Measurements from ENCODE around the gene ZBTB46.

Gene ZBTB46

DNA sequence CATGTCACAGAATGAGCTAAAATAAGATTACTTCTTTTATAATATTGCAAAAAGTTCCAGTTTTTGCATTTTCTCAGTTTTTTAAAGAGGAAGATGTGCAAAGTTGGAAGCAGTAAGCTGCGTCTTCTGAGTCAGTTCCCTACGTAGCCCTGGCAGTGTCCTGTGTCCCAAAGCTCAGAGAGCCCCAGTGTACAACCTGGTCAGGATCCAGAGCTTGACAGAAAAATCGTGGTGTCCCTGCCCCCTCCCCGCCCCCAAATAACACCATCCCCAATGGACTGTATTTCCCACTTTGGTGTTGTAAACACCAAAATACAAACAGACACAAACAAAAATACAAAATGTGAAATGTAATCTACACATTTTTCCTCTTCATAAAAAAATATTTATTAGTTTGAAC lies 86.9 kb downstream of the ZBTB46 start:
- DNase-seq, result no peak

DNA sequence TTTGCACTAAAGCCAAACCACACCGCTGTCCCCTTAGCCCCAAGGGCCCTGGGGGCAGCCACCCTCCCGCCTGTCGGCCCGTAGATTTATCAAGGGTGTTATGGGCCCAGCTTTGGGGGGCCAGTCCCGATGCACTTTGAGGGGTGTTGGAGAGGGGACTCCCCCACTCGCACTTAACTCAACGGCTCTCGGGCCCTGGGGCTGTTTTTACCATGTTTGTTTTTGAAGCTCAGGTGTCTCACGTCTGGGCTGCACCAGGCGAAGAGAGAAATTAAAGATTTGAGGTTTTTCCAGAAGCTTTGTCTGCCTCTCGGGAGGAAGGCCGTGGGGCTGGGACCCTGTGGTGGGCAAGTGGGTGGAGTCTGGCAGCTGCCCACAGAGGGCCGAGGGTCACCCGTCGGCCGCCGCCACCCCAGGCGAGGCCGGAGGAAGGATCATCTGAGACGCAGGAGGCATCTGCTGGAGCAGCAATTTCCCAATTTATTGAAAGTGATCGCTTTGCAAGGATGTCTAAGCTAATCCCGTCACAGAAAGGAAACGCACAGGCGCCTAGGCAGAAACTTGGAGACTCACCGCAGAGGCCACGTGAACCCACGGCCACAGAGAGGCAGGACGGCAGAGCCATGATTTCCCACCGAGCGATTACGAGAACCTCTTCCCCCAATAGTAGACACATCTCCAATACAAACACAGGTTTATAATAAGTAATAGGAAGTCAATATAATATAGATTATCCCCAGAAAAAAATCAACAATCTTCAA lies 87.7 kb downstream of the ZBTB46 start:
- no peak for DNase-seq

GRCh38 chr20:63742381-63743024 lies 88.6 kb downstream of the ZBTB46 start:
- no peak for DNase-seq

- DNase-seq, result no peak
These were observed 89.2 kb downstream of the ZBTB46 start for GRCh38 chr20:63741676-63742380.

GRCh38 chr20:63741354-63741675 lies 89.7 kb downstream of the ZBTB46 start:
- DNase-seq, result no peak

DNA sequence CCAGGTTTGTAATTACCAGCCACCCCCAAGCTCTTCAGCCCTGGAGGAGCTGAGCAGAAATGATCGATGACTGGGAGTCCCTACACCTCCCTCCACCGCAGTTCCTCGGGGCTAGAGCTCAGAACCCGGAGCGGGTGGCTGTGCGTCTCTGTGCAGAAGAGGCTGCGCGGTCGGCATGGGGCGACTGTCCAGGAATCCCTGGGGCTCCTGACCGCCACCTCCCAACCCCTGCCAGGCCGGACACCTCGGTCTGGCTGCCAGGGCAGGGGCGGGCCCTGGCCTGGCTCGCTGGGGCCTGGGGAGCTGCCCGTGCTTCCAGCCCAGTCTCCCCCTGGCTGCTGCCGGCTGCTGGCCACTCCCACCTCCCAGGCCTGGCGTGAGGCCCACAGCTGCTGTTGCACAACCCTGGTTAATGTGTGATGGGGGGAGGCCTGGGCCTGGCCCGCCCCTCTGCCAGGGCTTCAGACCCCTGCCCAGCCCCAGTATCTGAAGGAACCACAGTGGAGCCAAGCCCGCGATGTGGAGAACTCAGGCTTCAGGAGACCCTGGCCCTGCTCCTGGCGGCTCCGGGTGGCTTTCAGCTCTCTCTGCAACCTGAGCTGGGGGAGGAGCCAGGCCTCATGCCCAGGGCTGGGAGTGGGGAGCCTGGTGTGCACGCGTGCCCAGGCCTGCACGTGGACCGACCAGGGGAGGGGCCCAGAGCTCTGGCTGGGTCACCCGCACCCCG lies 90.3 kb downstream of the ZBTB46 start:
- no peak for DNase-seq

GRCh38 chr20:63740070-63740626 lies 90.9 kb downstream of the ZBTB46 start:
- DNase-seq, result peak; percentile 51

DNA sequence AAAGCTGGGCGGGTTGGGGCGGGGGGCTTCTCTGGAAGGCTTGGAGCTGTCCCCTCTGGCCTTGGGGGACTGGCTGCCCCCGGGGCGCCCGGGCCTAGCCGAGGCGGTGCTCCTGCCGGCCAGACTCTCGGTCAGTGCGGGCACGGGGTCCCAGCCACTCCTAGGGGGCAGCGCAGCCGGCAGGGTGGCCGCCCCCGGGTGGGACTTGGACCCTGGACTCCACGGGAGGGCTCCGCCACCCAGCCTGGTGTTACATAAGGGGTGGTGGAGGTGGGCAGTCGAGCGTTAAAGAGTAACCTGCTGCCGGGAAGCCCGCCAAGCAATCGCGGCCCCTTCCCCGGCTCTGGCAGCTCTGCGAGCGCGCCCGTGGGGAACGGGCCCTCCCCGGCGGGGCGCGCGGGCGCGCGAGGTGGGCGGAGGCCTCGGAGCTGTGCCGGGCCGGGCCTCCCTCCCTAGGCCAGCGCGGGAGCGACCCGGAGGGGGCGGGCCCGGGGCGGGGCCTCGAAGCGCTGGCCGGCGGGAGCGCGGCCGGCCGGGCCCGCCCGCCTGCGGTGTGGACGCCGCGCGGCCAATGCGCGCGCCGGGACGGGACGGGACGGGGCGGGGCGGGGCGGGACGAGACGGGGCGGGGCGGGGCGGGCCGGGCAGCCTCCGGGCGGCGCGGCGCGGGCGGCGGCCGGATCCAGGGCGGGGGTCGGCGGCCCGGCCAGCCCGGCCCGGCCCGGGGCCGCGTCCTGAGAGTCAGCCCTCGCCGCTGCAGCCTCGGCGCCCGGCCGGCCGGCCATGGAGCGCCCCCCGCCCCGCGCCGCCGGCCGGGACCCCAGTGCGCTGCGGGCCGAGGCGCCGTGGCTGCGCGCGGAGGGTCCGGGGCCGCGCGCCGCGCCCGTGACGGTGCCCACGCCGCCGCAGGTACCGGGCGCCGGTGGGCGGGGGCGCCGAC lies 91.7 kb downstream of the ZBTB46 start, which contains the start of gene SLC2A4RG:
Gene SLC2A4RG (plus strand): TSS at position 647 of the 940 bp plus-strand sequence. CDS start 137 bp downstream, at position 784.
- peak; percentile 64 for DNase-seq

GRCh38 chr20:63738687-63739129 lies 92.4 kb downstream of the ZBTB46 start:
- no peak for DNase-seq

- DNase-seq, result no peak
These were observed 92.9 kb downstream of the ZBTB46 start for GRCh38 chr20:63737945-63738686.

GRCh38 chr20:63737695-63737944 lies 93.4 kb downstream of the ZBTB46 start:
- DNase-seq, result no peak

DNA sequence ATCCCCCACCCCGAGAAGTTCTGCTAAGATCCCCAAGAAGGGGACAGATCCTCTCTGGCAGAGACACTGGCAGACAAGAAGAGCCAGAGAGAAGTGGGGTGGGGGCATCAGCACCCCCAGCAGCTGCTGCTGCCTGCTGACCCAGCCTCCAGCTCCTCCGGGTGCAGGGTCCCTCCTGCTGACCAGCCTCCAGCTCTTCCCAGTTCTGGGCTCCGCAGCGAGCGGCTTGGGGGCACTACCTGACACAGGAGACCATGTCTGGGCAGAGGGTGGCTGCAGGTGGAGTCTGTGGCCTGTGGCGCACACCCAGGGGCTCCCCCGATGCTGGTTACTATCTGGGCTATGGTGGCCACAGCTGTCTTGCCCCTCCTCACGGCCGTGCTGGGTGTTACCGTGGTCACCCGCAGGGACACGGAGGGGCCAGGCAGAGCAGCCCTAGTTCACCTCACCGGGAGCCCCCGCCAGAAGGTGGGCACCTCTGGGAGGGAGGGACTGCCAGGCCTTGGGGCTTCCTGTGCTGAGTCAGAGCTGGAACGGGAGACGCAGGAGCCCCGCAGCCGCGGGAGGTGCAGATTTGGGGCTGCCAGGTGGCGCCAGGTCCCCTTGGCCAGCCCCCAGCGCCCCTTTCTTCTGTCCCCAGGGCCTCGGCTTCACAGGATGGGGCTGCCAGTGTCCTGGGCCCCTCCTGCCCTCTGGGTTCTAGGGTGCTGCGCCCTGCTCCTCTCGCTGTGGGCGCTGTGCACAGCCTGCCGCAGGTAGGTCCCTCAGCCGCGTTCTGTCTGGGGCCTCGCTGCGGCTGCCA lies 94.0 kb downstream of the ZBTB46 start:
- DNase-seq, result peak; percentile 64

DNA sequence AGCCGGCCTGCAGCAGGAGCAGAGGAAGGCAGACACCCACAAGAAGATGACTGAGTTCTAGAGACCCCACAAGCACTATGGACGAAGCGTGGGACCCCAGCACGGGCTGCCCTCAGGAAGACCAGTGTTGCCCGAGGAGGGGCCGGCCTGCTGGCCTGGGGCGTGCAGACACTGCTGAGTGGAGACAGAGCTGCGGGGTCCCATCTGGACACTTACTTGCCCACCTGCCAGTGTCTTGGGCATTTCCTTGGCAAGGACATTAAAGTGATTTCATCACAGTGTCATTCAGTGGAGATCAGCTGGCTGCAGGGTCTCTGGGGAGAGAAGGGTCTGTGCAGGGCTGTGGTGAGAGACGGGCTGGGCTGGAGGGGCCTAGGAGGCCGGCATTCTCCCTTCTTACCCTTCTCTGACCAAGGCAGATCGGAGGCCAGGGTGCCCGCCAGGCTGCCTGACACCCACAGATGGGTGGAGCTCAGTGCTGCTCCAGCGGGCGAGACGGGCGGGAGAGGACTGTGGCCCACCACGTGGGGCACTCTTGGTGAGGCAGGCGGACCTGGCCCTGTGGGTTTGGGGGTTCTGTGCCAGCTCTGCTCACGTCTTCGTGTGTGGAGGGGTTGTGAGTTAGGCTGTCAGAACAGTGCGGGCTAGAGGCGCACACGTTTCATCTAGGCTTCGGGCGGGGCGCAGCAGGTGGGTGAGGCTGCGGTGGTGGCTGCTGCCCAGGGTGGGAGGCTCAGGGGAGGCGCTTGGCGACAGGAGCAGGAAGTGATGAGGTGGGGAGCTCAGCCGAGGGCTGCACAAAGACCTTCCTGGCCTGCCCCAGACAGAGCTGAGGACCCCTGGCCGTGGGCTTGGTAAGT lies 95.0 kb downstream of the ZBTB46 start, which contains the start of gene LIME1:
Gene LIME1 (plus strand): TSS at position 806 of the 860 bp plus-strand sequence. CDS start 886 bp downstream, outside the sequence.
- DNase-seq, result peak; percentile 60

- DNase-seq, result no peak
These were observed 95.9 kb downstream of the ZBTB46 start for GRCh38 chr20:63734946-63735858.

- no peak for DNase-seq
These were observed 96.7 kb downstream of the ZBTB46 start for GRCh38 chr20:63734111-63734945.

DNA sequence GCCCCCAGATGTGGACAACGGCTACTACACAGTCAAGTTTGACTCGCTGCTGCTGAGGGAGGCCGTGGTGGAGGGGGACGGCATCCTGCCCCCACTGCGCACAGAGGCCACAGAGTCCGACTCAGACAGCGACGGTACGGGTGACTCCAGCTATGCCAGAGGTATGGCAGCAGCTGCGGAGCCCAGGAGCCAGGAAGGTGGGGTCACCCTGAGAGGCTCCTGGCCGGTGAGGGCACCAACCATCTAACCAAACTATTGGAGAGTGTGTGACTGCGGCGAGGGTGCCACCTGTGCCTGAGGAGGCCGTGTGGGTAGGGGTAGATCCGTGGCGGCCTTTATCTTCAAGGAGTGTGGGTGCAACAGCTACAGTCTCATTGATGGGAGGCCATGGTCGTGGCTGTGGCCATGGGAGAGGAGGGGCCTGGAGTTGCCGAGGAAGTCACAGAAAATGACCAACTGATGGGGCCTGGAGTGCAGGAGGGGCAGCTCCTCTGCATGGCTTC lies 97.4 kb downstream of the ZBTB46 start:
- no peak for DNase-seq

DNA sequence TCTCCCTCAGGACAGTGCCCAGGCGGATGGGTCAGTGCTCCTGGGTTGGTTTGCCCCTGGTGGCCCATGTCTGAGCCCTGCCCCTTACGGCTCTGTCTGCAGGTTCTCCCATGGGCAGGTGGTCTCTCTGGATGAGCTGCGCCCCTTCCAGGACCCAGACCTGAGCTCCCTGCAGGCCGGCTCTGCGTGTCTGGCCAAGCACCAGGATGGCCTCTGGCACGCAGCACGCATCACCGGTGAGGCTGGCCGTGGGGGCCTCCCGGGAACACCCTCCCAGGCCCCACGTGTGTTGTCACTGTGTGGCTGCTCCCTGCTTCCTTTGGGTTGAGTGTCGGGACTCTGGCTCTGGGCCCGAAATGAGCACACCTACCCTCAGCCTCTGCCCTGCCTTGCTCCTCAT lies 97.9 kb downstream of the ZBTB46 start:
- no peak for DNase-seq

Measured in activated CD4-positive, CD25-positive, alpha-beta regulatory T cell treated with anti-CD3 and anti-CD28 coated beads, Interleukin-2, amount 50 U/mL, for 72 hours (primary cell).